ENCODE measurements around the gene RRP9. TPM values are rescaled to one million over a fixed set of nuclear protein-coding genes. Genes with fewer than 3 reads are reported as not detected.

The RRP9 gene
- total and polyA plus RNA-seq, 12 donors, result 8.5 to 30.2 (median 10.1) TPM

DNA sequence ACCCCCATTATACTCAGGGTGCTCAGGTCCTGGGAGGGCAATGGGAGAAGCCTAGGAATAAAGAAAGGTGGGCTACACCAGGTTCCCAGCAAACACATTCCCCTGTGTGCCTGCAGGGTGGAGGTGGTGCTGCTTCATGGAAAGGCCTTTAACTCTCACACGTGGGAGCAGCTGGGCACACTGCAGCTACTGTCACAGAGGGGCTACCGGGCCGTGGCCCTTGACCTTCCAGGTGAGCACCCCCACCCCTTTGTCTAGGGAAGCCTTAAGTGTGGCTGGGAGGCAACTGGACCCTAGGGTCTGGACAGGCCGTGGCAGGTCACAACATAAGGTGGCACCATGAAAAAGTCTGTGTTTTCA, 36.4 kb upstream of the RRP9 start:
- ATAC-seq (no peak), DNase-seq (no peak)
- intact Hi-C loops (cut with DNase I), result no loop called here
- no peaks in the 10 kb centered on the region for H3K27me3 ChIP-seq
- WGBS, 2 donors, result 85 to 87% methylated on average over 4 of the region's 4 CpGs
- no peaks in the 10 kb centered on the region for H3K9me3 ChIP-seq
- peaks cover 10 to 50% (median 43%) of the 10 kb centered on the region in 9 donors for H3K4me1 ChIP-seq
- H3K36me3 ChIP-seq, result peaks cover 0 to 6% (median 0%) of the 10 kb centered on the region in 9 donors
- H3K27ac ChIP-seq, result no peak overlapping the region
- no peak overlapping the region for H3K4me3 ChIP-seq
- TF ChIP-seq CTCF (IDR thresholded peaks at IDR 0.05), result no peak

DNA sequence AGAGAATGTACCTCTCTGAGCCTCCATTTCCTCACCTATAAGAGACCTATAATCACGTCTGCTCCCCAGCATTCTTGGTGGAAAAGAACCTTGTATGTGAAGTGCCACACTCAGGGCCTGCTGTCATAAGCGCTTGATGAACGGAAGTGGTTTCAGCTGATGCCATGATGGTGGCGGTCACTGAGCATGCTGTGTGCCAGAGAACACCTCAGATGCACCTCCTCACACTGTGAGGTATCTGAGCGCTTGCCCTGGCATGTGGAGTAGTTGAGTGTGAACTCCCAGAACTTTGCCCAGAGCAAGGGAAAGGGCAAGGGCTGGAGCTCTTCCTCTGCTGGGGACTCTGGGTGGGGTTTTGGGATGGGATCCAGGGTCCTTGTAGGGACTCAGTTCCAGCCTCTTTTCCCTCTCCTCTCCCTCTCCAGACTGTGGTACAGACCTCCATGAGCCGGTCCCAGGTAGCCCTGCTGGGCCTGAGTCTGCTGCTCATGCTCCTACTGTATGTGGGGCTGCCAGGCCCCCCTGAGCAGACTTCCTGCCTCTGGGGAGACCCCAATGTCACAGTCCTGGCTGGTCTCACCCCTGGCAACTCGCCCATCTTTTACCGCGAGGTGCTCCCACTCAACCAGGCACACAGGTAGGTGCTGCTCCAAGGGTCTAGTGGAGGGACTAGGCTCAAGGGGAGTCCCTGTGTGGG, 35.9 kb upstream of the RRP9 start:
- Histone ChIP-seq H3K4me1 (peaks cover 10 to 50% (median 44%) of the 10 kb centered on the region in 9 donors), H3K9me3 (no peaks in the 10 kb centered on the region), H3K4me3 (no peak overlapping the region), H3K36me3 (peaks cover 0 to 6% (median 0%) of the 10 kb centered on the region in 9 donors), H3K27ac (peak overlapping the region in 1 of 10 donors; percentile 31), H3K27me3 (no peaks in the 10 kb centered on the region)
- DNase-seq (no peak), ATAC-seq (no peak)
- intact Hi-C loops (cut with DNase I), result no loop called here
- no peak for TF ChIP-seq CTCF (IDR thresholded peaks at IDR 0.05)
- WGBS, 2 donors, result 86 to 87% methylated on average over 9 of the region's 9 CpGs

DNA sequence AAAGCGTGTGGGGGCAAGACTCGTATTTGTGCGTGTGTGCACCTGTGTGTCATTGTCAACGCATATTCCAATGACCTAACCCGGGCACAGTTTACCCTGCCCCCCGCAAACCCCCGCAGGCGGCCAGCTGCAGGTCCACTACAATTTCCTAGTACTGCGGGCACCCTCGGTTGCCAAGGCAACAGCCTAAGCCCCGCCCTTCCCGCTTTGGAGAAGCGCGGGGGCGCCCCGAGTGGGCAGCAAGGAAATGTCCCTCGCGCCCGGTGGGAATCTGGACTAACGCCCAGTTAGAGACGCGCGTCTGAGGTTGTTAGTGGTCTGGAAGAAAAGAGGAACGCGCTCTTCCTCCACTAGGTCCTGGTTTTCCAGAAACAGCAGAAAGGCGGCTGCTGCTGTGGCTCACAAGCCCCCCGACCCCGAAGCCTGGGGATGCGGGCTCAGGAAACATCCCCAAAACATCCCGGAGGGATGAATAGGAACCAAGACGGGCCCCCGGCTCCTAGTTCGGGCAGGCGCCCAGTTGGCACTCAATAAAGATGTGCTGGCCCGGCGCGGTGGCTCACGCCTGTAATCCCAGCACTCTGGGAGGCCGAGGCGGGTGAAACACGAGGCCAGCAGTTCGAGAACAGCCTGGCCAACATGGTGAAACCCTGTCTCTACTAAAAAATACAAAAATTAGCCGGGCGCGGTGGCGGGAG, 34.3 kb upstream of the RRP9 start:
- WGBS, 2 donors, result 37 to 41% methylated on average over 46 of the region's 46 CpGs
- Histone ChIP-seq H3K4me1 (peaks cover 10 to 37% (median 31%) of the 10 kb centered on the region in 9 donors), H3K9me3 (no peaks in the 10 kb centered on the region), H3K27me3 (no peaks in the 10 kb centered on the region), H3K27ac (peak overlapping the region in 8 of 10 donors; percentile 20 to 97 (median 94)), H3K36me3 (peaks cover 0 to 9% (median 0%) of the 10 kb centered on the region in 9 donors), H3K4me3 (peak overlapping the region in 8 of 10 donors; percentile 56 to 87 (median 68))
- intact Hi-C loops (cut with DNase I), result loop anchor here in 6 of 10 donors (2.0 kb wide), 1 partner anchor 33 kb away; the partner anchor contains the start of gene PARP3 (in 6 of the 6)
- ATAC-seq, result peak in 4 of 8 donors; percentile 1 to 15 (median 6)
- TF ChIP-seq CTCF (IDR thresholded peaks at IDR 0.05), result peak in 2 of 9 donors; percentile 7 to 26
- peak; percentile 74 to 76 for DNase-seq

- peak within 1 kb of the TSS; percentile 93 to 98 (median 96) for H3K27ac ChIP-seq
- H3K4me3 ChIP-seq, result peak within 1 kb of the TSS; percentile 46 to 87 (median 68)
- 0 to 1% methylated on average over 63 of the region's 63 CpGs for WGBS, 2 donors
- peaks cover 10 to 40% (median 31%) of the 10 kb centered on the region in 9 donors for H3K4me1 ChIP-seq
- peak in 2 of 9 donors; percentile 7 to 8 for TF ChIP-seq CTCF (IDR thresholded peaks at IDR 0.05)
- peak; percentile 56 to 81 for DNase-seq
- intact Hi-C loops (cut with DNase I), result loop anchor here in 8 of 10 donors (1.0 to 2.0 kb wide), 2 partner anchors 32 to 33 kb away; partner anchors contain the start of gene PARP3 (in 8 of the 8)
- peak; percentile 73 to 83 (median 78) for ATAC-seq
- H3K36me3 ChIP-seq, result peaks cover 0 to 8% (median 0%) of the 10 kb centered on the region in 9 donors
- no peaks in the 10 kb centered on the region for H3K27me3 ChIP-seq
- no peaks in the 10 kb centered on the region for H3K9me3 ChIP-seq
Measured at GRCh38 chr3:51974963-51975851, 33.5 kb upstream of the RRP9 start, which contains the start of gene ABHD14A. Gene ABHD14A, plus strand, starts transcription at chr3:51975064. Its CDS starts 72 bp downstream, at chr3:51975136.

Measured in heart right ventricle (tissue), 16 donors.